Right lobe of liver (tissue), 6 donors: Measurements from ENCODE around the gene CHST11. TPM values are rescaled to one million over a fixed set of nuclear protein-coding genes. Genes with fewer than 3 reads are reported as not detected.

Experiments used
- ATAC-seq, 4 donors: fragments of 200-7000 bp; cut with Tn5 transposase; one replicate each; pipeline ENCODE4 v1.9.1; 2020; ENCODE audit warnings: mild to moderate bottlenecking in 4 of 4, moderate library complexity in 4 of 4
- DNase-seq, 3 donors: peaks; one replicate each; pipeline ENCODE4 v3.0.0-alpha.2; 2020
- H3K27ac ChIP-seq, 3 donors: fragments of 200-600 bp; one replicate each; pipeline ENCODE4 v1.8.0; 2022
- H3K27me3 ChIP-seq, 2 donors: fragments of 200-600 bp; one replicate each; pipeline ENCODE4 v1.8.0; 2022
- H3K36me3 ChIP-seq, 4 donors: fragments of 200-600 bp; sonication (generic) in 1 of 4; one replicate each; pipeline versions ENCODE4 v1.5.1 to v1.8.0; 2017 to 2022; ENCODE audit warnings: control low read depth in 1 of 4
- H3K4me1 ChIP-seq, 4 donors: fragments of 200-600 bp; sonication (generic) in 1 of 4; one replicate each; pipeline versions ENCODE4 v1.5.1 to v1.8.0; 2017 to 2022; ENCODE audit warnings: control low read depth in 1 of 4
- H3K4me3 ChIP-seq, 3 donors: fragments of 200-600 bp; one replicate each; pipeline ENCODE4 v1.8.0; 2022
- H3K9me3 ChIP-seq, 4 donors: fragments of 200-600 bp; sonication (generic) in 1 of 4; one replicate each; pipeline versions ENCODE4 v1.5.1 to v1.8.0; 2017 to 2022; ENCODE audit warnings: control low read depth in 1 of 4
- CTCF ChIP-seq, 4 donors: fragments of 200-600 bp in 3 of 4; fragments of 450-650 bp in 1 of 4; IDR thresholded peaks; one replicate each; pipeline versions ENCODE4 v1.5.1 to v1.8.0; 2016 to 2022; ENCODE audit warnings: antibody characterized with exemption in 4 of 4, mild to moderate bottlenecking in 2 of 4
- POLR2A ChIP-seq: fragments of 450-650 bp; IDR thresholded peaks from one replicate; pipeline ENCODE4 v1.6.1; 2017; ENCODE audit warnings: antibody characterized with exemption, mild to moderate bottlenecking
- WGBS: methylation state at CpG from one replicate; pipeline ENCODE4 v1.1.6; 2018; ENCODE audit warnings: low coverage, low lambda C conversion rate; ENCODE audit not compliant: insufficient coverage; ENCODE audit errors: missing lambda C conversion rate; 5-methylcytosine and 5-hydroxymethylcytosine counted together
- intact Hi-C, 2 donors: fragments of 100-400 bp; cut with DNase I; formaldehyde crosslinking; loops; one replicate each; pipeline versions ENCODE4 v1.11.2 to v1.14.1; 2022
- total RNA-seq, 6 experiments: library from RNA; depleted of rRNA in 2 of 6; stranded (reverse); fragments of >200 nt in 2 of 6; fragmentation: NEBNext Ultra II Directional in 3 of 6; extraction: Animal tissue kit (Norgen Biotek cat#: 25700) in 3 of 6; gene quantifications; one replicate each; pipeline versions ENCODE4 v1.1.0 to v1.2.4, GENCODE V29; 2016 to 2023
- donor health status: DM: no; HTN: yes; CAD: no.
- donor health status: DM: no; HTN: no; CAD: no.
- donor health status: DM: no; HTN: no; CAD: no.
- donor health status: DM: no; HTN: yes; CAD: no.
- donor health status: DM: no; HTN: yes; CAD: no.

CHST11 gene
- total RNA-seq, 6 experiments from 2014 or later, result 0.57 to 10.4 (median 3.5) TPM

DNA sequence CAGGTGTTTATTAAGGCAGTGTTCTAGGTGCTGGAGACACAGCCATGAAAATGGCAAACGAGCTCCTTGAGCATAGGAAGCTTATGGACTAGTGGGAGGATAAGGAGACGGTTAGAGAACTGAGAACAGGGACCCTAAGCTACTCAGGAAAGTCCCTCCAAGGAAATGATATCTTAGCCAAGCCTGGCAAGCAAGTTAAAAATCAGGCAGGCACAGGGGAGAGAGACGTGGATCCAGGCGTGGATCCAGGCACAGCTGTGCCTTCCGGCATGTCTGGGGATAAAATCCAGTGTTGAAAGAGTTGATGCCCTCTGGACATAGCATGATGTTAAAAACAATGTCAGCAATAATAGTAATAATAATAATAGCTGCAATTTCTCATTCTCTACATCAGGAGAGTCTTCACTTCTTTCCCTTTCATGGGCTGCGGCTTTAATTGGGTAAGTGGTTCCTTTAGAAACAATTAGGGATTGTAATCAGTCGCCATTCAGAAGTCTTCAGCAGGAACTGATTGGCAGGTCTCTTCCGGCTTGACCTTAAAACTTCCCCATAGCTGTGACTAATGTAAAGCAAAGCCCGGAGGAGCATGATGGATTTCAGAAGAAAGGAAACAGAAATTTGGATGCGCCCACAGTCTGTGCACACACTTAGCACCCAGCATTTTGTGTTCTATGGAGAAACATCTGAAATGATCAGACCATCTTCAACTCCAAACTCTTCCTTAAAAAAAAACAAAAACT lies 271.1 kb downstream of the CHST11 start:
- TF ChIP-seq CTCF (IDR thresholded peaks at IDR 0.05), result no peak
- TF ChIP-seq POLR2A, result no peak
- intact Hi-C loops, result no loop called here
- DNase-seq, result no peak
- Histone ChIP-seq H3K4me1 (no peaks in the 10 kb centered on the region), H3K9me3 (no peaks in the 10 kb centered on the region), H3K36me3 (no peaks in the 10 kb centered on the region), H3K27ac (no peak overlapping the region), H3K27me3 (no peaks in the 10 kb centered on the region), H3K4me3 (no peak overlapping the region)
- 47% methylated on average over 10 of the region's 10 CpGs for WGBS
- peak in 3 of 4 donors; percentile 13 to 19 (median 14) for ATAC-seq

DNA sequence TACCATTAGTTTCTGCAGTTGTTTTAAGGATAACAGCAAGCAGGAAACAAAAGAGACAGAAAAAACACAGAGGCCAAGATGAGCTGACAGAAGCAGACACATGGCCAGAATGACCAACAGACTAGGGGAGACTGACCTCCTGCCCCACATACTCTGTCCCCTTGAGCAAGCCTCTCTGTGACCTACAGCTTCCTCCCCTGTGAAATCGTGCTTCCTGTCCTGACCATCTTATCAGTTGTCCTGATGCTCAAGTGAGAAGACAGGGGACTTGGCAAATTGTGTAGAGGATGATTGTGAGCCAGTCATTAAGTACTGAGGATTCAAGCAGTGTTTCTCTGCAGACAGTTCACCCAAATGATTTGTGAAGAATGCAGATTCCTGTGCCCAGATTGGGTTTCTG lies 272.3 kb downstream of the CHST11 start:
- 10% methylated on average over 1 of the region's 1 CpG for WGBS
- H3K27me3 ChIP-seq, result no peaks in the 10 kb centered on the region
- DNase-seq, result no peak
- no peak overlapping the region for H3K27ac ChIP-seq
- H3K36me3 ChIP-seq, result no peaks in the 10 kb centered on the region
- no peak overlapping the region for H3K4me3 ChIP-seq
- H3K9me3 ChIP-seq, result no peaks in the 10 kb centered on the region
- no peak for TF ChIP-seq POLR2A
- no peak for TF ChIP-seq CTCF (IDR thresholded peaks at IDR 0.05)
- no peaks in the 10 kb centered on the region for H3K4me1 ChIP-seq
- ATAC-seq, result peak; percentile 46 to 65 (median 50)
- intact Hi-C loops, result no loop called here

- Histone ChIP-seq H3K9me3 (no peaks in the 10 kb centered on the region), H3K27me3 (no peaks in the 10 kb centered on the region), H3K27ac (no peak overlapping the region), H3K4me1 (no peaks in the 10 kb centered on the region), H3K4me3 (no peak overlapping the region), H3K36me3 (no peaks in the 10 kb centered on the region)
- intact Hi-C loops, result no loop called here
- peak in 1 of 4 donors; percentile 6 for ATAC-seq
- no peak for DNase-seq
- TF ChIP-seq POLR2A (no peak), CTCF (IDR thresholded peaks at IDR 0.05) (no peak)
- WGBS, result 45% methylated on average over 11 of the region's 19 CpGs
These were observed 273.1 kb downstream of the CHST11 start for GRCh38 chr12:104729610-104730446.

GRCh38 chr12:104730763-104731162 lies 274.0 kb downstream of the CHST11 start:
- Histone ChIP-seq H3K36me3 (no peaks in the 10 kb centered on the region), H3K27me3 (no peaks in the 10 kb centered on the region), H3K9me3 (no peaks in the 10 kb centered on the region), H3K4me1 (no peaks in the 10 kb centered on the region), H3K4me3 (no peak overlapping the region), H3K27ac (no peak overlapping the region)
- 47% methylated on average over 3 of the region's 4 CpGs for WGBS
- ATAC-seq (no peak), DNase-seq (no peak)
- intact Hi-C loops, result no loop called here
- TF ChIP-seq POLR2A, result no peak
- TF ChIP-seq CTCF (IDR thresholded peaks at IDR 0.05), result no peak
